HG03575 (cell line): Measurements from ENCODE around the gene TCEAL3.
"Not testable (repeated sequence)": the region's sequence is repeated elsewhere in the genome, so short reads cannot be mapped to it uniquely, and the experiment has no call there.

Experiments used
- ATAC-seq: cut with Tn5 transposase; IDR thresholded peaks from one replicate; pipeline ENCODE4 v1.9.1; 2021; ENCODE audit not compliant: unreplicated experiment, insufficient number of reproducible peaks, low FRiP score; ENCODE audit errors: extremely low read depth

The TCEAL3 gene

DNA sequence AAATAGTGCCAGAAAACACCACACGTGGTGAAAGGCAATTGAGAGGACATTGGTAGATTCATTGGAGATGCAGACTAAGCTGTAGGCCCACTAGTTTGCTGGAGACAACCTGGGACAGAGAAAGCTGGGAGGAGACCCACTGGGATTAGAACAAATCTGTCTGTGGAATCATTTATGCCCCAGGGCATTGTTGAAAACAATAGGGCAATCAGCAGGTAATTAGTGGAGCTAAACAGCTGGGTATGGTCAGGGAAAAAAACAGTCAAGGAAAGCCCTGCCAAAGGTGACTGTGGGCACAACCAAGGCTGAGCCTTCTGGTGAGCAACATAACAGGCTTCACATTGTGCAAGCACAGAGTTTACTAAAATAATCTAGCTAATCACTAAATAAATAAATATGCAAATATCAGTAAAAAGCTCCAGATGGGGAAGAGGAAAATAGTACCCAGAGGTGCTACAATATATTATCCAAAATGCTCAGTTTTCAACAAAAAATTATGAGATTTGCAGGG, 9.0 kb downstream of the TCEAL3 start:
- ATAC-seq = no peak

DNA sequence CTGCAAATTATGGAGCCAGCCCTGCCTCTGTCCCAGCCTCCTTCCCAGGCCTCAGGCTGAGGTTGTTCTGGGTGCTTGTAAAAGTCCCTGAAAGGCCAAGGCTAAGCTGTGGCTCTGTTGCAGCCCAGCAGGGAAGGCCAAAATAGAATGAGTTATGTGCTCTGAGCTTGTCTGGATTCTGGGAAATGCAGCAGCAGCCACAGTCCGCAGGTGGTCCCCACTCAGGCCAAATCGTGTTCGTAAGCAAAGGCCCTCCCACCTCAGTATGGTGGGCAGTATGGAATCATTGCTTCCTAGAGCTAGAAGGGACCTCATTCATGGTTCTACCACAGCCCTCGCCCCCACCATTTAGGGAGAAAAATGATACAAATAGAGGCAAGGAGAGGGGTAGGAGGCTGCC, 16.3 kb downstream of the TCEAL3 start:
- no peak for ATAC-seq

DNA sequence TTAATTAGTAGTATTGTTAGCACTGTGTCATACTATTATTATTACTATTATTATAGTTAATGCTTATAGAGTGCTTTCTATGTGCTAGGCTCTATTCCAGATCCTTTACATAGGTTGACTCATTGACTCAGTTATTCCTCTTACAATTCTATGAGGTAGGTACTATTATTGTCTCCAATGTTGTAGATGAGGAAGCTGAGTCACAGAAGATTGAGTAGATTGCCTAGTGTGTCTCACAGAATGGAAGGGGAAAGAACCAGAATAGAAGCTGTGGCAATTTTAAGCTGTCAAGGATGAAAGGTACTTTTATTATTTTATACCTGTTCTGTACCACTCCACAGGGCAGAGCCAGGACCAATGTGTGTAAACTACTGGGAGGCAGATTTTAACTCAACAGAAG, 19.1 kb downstream of the TCEAL3 start:
- ATAC-seq = no peak

DNA sequence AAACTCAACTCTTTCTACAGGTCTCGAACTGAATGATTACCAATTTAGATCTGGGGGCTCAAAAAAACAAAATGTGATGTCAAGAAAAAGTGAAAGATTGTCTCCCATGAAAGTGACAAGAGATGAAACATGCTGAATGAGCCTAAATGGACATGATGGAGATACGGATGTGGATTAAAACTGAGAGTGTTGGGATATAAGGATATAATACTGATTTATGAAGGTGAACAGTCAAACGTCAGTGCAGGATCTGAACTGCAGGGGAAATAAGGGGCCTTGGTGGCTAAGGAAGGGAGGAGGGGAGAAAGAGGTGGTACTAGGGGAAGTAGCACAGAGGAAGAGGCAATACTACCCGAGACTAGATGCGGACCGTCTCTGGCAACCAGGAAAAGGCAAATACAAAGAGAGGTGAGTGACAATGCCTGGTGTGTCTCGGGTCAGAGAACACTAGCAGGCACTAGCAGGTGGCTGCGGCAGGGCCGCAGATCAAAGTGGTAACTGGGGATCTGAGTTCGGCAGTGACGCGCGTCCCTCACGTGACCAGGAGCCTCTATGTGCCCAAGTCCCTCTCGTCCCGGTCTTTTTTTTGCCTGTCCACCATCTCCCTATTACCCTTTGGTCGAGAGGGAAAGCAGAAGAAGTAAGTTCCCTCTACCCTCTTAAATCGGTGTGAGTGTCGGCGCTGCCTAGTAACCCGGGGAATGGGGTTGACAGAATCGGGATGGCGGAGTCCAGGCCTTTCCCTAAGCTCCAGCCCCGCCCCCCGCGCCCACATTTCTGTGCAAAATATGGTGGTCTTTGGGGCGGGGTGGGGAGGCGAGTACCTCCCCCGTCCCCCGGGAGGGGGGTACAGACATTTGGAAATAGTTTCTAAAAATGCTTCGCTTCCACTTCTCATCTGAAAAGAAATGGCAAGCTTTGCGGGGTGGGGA, 20.9 kb downstream of the TCEAL3 start, which contains the start of gene TCEAL1:
Gene TCEAL1 (plus strand): TSS at position 590 of the 932 bp plus-strand sequence. CDS start 942 bp downstream, outside the sequence.
- no peak for ATAC-seq

DNA sequence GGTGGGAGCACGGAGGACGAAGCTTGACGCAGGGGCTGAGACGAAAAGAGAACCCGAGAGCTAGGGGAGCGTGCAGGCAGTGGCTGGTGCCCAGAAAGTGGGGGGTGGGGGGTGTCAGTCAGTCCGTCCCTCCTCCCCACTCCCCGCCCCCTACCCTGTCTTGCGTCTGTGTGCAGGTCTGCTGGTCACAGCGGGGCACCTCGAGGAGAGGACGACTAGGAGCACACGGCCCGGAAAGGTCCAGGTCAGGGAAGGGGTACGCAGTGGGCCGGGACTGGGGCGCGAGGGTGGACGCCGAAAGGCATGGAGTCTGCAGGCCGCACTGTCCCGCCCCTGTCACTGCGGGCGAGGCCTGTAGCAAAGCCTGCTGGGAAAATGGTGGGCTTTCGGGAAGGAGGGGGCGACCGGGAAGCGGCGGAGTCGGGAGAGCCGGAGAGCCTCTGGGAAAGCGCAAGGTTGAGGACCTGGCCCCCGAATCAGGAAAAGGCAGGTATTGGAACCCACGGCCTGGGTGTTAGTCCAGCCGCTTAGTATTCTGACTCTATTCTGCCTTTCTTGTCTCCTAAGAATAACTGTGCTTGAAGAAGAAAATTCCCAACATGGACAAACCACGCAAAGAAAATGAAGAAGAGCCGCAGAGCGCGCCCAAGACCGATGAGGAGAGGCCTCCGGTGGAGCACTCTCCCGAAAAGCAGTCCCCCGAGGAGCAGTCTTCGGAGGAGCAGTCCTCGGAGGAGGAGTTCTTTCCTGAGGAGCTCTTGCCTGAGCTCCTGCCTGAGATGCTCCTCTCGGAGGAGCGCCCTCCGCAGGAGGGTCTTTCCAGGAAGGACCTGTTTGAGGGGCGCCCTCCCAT, 21.8 kb downstream of the TCEAL3 start:
- ATAC-seq = no peak

DNA sequence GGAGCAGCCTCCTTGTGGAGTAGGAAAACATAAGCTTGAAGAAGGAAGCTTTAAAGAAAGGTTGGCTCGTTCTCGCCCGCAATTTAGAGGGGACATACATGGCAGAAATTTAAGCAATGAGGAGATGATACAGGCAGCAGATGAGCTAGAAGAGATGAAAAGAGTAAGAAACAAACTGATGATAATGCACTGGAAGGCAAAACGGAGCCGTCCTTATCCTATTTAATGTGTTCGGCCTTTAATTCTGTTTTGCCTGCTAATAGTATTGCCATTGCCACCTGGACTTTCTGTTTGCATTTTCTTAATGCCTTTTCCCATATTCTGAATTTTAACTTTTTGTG, 22.4 kb downstream of the TCEAL3 start:
- ATAC-seq = no peak

DNA sequence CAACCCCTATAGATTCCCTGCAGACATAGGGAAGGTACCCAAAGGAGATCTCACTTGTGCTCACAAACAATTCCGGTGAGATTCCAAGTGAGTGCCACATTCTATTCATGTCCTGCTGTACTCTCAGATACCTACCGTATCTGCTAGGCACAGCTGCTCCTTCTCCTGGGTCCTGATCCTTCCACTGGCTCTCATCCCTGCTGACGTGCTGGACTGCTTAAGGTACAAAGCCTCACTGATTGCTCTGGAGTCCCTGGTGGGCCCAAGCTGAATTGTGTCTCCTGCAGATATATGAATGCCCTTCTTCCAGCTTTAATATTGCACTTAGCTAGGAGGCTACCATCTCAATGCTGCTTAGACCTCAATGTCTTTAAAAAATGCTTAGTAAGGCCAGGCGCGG, 23.4 kb downstream of the TCEAL3 start:
- no peak for ATAC-seq

DNA sequence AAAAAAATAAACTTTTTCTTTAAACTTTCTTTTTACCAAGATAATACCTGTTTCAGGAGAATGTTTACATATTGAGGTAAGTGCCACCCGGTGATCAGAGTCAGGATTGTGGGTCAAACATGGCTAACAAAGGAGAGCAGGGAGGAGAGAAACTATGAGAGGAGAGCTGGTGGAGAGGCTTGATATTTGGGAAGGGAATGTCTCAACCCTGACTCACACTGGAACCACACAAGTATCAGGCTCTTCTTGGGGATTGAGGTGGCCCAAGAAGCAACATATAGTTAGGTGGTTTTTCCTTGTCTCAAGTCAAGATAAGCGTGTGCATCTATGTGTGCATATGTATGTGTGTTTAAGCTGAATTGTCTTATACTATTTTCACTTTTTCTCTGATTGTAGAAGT, 27.7 kb downstream of the TCEAL3 start:
- ATAC-seq = no peak

DNA sequence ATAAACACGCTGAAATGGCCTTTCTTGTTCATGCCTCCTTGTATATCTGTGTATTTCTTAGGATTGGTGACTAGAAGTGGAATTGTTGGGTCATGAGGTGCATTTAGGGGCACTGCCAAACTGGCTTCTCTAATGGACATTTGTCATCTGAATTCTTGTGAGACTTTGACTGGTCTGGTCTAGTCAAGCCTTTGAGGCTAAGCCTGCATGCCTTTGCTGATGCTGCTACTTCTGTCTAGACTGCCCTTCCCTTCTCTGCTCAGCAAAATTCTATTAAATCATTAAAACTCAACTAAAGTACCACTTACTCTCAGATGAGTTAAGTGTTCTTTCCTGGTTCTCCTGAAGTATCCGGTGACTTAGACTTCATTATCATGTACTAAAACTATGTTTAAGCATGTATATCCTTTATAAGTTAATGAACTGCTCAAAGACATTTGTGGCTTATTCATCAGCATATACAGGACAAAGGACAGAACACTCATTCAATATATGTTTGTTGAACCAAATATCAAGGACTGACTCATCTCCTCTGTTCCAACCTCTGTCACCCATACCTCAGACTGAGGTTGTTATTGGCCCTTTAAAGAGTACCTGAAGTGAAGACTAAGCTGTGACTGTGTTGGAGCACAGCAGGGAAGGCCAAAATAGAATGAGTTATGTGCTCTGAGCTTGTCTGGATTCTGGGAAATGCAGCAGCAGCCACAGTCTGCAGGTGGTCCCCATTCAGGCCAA, 30.0 kb downstream of the TCEAL3 start:
- no peak for ATAC-seq

DNA sequence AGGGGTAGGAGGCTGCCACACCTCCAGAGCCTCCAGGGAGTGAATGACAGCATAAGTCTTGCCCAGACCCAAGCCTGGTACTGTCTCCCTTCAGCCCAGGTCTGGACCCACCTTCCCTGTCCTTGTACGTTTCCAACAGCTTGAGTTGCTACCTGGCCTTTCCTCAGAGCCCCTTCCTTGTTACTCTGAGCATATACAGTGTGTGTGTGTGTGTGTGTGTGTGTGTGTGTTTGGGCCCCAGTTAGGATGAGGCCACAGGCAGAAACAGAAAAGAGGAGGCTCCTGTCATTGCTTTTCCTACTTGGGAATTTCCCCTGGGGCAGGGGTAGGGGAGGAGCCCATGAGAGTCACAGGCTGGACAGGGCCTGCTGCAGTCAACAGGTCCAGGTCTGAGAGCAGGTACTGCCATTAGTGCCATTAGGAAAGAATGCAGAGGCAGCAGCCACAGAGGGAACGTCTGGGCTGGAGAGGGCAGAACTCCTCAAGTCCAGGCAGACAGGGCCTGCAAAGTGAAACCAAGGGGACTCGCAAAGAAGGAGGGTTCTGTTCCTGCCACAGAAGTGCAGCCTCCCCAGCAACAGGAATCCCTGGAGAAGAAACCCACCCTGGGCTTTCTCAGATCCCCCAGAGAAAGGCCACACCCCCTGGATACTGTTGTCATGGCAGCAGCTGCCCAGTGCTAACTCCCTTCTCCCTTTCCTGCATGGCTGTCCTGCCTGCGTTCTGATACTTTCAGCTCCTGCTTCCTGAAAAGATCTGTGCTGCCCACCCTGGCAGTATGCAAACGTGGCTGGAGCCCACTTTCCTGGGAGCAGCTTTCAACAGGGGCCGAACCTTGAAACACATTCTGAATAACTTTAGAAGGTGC, 30.9 kb downstream of the TCEAL3 start:
- ATAC-seq = not testable (repeated sequence)

DNA sequence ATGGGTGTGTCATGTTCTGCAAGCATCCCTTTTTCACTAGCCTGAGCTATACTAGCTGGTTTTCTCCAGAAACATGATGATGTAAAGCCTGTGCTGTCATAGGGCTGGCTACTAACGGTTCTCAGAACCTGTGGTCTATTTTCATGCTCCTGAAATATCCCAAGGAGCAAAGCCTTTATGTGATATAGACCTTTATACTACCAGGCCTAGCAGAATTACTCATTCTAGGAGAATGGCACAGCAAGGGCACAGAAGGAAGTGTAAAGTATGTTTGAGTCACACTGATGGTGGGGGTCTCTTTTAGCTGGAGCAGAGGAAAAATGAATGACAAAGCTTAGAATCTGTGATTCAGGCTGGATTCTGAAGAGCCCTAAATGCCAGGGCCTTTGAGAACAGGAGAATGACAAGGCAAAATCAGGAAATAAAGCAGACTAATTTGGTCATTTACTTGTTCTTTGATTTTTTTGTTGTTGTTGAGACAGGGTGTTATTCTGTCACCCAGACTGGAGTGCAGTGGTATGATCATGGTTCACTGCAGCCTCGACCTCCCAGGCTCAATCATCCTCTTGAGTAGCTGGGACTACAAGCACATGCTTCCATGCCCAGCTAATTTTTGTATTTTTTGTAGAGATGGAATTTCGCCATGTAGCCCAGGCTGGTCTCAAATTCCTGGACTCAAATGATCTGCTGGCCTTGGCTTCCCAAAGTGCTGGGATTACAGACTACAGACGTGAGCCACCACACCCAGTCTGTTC, 32.8 kb downstream of the TCEAL3 start:
- no peak for ATAC-seq

DNA sequence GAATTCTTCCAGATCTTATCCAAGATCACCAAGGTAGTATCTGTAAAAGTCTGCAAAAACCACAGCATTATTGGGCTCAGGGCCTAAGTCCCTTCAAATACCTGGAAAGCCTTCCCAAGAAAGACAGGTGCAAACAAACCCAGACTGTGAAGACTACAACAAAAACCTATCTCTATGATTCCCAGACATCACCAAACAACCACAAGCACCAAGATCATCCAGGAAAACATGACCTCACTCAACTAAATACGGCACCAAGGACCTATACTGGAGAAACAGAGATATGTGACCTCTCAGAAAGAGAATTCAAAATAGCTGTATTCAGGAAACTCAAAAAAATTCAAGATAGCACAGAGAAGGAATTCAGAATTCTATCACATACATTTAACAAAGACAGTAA, 36.4 kb downstream of the TCEAL3 start:
- no peak for ATAC-seq

DNA sequence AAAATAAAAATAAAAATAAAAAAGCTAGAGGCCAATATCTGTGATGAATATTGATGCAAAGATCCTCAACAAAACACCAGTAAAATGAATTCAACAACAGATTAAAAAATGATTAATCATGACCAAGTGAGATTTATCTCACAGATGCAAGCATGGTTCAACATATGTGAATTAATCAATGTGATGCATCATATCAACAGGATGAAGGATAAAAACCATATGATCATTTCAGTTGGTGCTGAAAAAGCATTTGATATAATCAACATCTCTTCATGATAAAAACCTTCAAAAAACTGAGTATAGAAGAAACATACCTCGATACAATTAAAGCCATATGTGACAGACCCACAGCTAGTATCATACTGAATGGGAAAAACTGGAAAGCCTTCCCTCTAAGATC, 39.9 kb downstream of the TCEAL3 start:
- ATAC-seq = no peak

DNA sequence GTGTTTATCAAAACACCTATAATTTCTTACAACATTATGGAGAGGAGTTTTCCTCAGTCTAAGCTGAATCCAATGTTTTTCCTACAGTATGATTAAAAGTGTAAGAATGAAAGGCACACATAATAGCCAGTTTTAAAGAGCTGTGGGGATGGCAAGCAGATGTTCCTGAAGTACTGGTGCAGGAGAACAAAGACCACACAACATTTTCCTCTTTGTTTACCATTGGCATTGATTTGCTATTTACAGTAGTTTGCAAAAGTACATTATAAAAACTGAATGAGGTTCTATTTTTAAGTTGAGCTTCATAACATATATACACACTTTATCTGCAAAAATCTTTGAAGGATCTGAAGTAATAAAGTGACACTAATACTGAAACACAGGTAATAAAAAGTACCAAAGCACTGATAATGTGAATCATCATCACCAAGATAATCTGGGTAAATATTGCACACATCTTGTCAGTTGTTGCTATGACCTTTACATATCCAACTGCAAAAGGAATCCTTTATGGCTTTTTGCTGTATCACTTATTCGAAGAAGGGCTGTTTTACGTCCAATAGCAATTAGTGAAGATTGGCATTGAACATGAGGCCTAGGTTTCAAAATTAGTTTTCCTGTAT, 43.5 kb downstream of the TCEAL3 start:
- no peak for ATAC-seq

DNA sequence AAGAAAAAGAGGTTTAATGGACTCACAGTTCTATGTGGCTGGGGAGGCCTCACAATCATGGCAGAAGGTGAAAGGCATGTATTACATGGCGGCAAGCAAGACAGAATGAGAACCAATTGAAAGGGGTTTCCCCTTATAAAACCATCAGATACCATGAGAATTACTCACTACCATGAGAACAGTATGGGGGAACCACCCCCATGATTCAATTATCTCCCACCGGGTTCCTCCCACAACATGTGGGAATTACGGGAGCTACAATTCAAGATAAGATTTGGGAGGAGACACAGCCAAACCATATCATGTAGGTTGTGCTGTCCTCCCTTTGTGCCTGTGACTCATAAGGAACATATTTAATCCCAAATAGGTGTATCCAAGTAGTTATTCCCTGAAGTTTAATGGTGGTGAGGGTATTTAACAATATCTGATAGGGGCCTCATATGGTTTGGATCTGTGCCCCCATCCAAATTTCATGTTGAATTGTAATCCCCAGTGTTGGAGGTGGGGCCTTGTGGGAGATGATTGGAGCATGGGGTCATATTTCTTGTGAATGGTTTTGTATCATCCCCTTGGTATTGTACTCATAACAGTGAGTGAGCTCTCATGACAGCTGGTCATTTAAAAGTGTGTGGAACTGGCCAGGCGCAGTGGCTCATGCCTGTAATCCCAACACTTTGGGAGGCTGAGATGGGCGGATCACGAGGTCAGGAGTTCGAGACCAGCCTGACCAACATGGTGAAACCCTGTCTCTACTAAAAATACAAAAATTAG, 47.7 kb downstream of the TCEAL3 start:
- not testable (repeated sequence) for ATAC-seq

DNA sequence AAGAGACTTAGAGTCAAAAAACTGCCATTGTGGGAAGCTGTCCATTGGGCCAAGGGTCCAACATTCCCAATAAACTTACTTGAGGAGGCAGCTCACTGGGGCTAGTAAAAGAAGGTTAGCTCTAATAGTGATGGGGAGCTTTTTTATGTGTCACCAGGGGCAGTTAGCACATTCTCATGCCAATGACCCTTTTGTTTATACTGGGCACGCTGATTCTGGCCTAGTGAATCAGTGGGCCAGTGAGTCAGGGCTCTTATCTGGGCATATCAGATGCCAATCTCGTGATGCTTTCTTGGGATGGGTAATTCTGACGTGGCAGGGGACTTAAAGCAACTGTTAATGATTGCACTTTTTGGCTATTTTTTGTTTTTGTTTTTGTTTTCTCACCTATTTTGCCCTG, 48.9 kb downstream of the TCEAL3 start:
- no peak for ATAC-seq

DNA sequence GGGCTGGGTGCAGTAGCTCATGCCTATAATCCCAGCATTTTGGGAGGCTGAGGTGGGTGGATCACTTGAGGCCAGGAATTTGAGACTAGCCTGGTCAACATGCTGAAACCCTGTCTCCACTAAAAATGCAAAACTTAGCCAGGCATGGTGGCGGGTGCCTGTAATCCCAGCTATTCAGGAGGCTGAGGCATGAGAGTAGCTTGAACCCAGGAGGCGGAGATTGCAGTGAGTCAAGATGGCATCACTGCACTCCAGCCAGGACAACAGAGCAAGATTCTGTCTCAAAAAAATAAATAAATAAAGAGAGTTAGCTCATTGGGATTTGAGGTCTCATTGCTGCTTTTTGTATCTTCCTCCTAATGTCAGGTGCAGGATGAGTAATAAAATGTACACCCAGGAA, 49.3 kb downstream of the TCEAL3 start:
- ATAC-seq = not testable (repeated sequence)
